ENCODE data around the gene GATM.
A peak's percentile ranks its signal among the peaks of the same experiment; 100 is the strongest.
"Not testable (repeated sequence)": the region's sequence is repeated elsewhere in the genome, so short reads cannot be mapped to it uniquely, and the experiment has no call there.

The GATM gene

GRCh38 chr15:45376967-45377608, 1.3 kb downstream of the GATM start:
- no peak for DNase-seq (ENCODE audit: low read depth)
- no peak for TF ChIP-seq CTCF (IDR thresholded peaks at IDR 0.05; ENCODE audit: insufficient read depth, low read depth, low read length, missing control alignments)
- H3K4me3 ChIP-seq (ENCODE audit: low read depth, low read length) = peak overlapping the region; percentile 64

DNA sequence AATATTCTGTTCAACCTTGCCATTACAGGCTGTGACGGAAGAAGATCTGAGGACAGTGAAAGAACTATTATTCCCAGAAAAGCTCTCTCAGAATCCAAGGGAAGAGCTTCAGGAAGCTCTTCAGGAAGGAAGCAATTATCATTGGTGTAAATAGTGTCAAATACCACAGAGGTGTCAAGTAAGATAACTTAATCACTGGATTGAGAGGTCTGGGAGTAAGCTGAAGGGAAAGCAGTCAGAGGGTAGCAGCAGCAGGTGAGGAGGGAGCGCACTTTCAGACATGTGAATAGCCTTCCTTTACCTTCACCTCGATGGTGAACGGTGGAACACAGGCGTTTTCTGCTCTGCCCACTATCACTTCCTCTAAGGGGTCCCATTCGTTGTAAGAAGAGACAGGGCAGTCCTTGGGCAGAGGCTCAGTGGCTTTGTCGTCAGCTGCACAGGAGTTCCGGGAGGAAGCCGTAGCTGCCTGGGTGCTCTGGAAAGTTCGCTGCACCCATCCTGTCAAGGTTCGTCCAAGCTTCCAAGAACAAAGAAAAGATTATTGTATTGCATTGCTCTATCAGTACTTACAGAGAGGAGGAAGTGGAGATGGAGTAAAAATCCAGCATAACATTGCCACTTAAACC, 1.9 kb downstream of the GATM start:
- H3K4me3 ChIP-seq (ENCODE audit: low read depth, low read length) = no peak overlapping the region
- no peak for TF ChIP-seq CTCF (IDR thresholded peaks at IDR 0.05; ENCODE audit: insufficient read depth, low read depth, low read length, missing control alignments)
- DNase-seq (ENCODE audit: low read depth) = no peak

- no peak for DNase-seq (ENCODE audit: low read depth)
- no peak for TF ChIP-seq CTCF (IDR thresholded peaks at IDR 0.05; ENCODE audit: insufficient read depth, low read depth, low read length, missing control alignments)
- no peak overlapping the region for H3K4me3 ChIP-seq (ENCODE audit: low read depth, low read length)
These were observed 2.5 kb downstream of the GATM start for GRCh38 chr15:45375836-45376235.

DNA sequence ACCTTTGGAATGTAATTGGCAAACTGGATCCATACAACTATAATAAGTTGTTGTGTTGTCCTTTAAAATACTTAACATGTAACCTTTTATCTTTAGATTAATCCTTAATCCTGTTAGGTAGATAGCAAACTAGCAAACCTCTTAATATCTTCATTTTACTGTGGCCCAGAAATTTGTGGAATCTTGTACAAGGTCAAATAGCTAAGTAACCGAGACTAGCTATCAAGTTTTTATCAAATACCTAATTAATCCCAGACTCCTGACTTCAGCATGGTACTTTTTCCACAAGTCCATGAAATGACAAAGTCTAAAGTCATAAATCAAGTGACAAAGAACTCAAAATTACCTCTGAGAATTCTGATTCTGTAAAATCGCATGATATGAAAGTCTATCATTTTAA, 4.4 kb downstream of the GATM start:
- no peak overlapping the region for H3K4me3 ChIP-seq (ENCODE audit: low read depth, low read length)
- no peak for DNase-seq (ENCODE audit: low read depth)
- no peak for TF ChIP-seq CTCF (IDR thresholded peaks at IDR 0.05; ENCODE audit: insufficient read depth, low read depth, low read length, missing control alignments)

- no peak for TF ChIP-seq CTCF (IDR thresholded peaks at IDR 0.05; ENCODE audit: insufficient read depth, low read depth, low read length, missing control alignments)
- no peak for DNase-seq (ENCODE audit: low read depth)
- H3K4me3 ChIP-seq (ENCODE audit: low read depth, low read length) = no peak overlapping the region
These were observed 6.0 kb downstream of the GATM start for GRCh38 chr15:45372041-45372995.

- TF ChIP-seq CTCF (IDR thresholded peaks at IDR 0.05; ENCODE audit: insufficient read depth, low read depth, low read length, missing control alignments) = no peak
These were observed 6.8 kb downstream of the GATM start for GRCh38 chr15:45371546-45371945.

GRCh38 chr15:45370042-45370441, 8.3 kb downstream of the GATM start:
- not testable (repeated sequence) for DNase-seq (ENCODE audit: low read depth); H3K4me3 ChIP-seq (ENCODE audit: low read depth, low read length)

More at GRCh38 chr15:45371546-45371945, 6.8 kb downstream of the GATM start:
- H3K4me3 ChIP-seq (ENCODE audit: low read depth, low read length) = no peak overlapping the region
- no peak for DNase-seq (ENCODE audit: low read depth)

GRCh38 chr15:45367222-45367621, 11.1 kb downstream of the GATM start:
- not testable (repeated sequence) for DNase-seq (ENCODE audit: low read depth)

More at GRCh38 chr15:45367222-45367621, 11.1 kb downstream of the GATM start:
- not testable (repeated sequence) for H3K4me3 ChIP-seq (ENCODE audit: low read depth, low read length)
